ENCODE results near the gene LRCH4.

- no peak for TF ChIP-seq MAX (IDR thresholded peaks at IDR 0.05)
- no peak for TF ChIP-seq RAD21 (IDR thresholded peaks at IDR 0.05; ENCODE audit: low read depth)
- no peak for TF ChIP-seq TEAD4 (IDR thresholded peaks at IDR 0.05)
- no peak for TF ChIP-seq EGR1 (IDR thresholded peaks at IDR 0.05)
- no peak for TF ChIP-seq TAF1 (IDR thresholded peaks at IDR 0.05; ENCODE audit: low read depth)
Measured at GRCh38 chr7:100565133-100565571, 20.8 kb downstream of the LRCH4 start.
